Activated naive CD4-positive, alpha-beta T cell treated with anti-CD3 and anti-CD28 coated beads, Interleukin-2, amount 50 U/mL, for 72 hours (primary cell): ENCODE data around the gene CCNY. TPM values are rescaled to one million over a fixed set of nuclear protein-coding genes. Genes with fewer than 3 reads are reported as not detected.

Experiments
- ATAC-seq, 2 donors: fragments of 150-1000 bp; cut with Tn5 transposase; 2 replicates each; pipeline ENCODE4 v1.10.0; 2021; ENCODE audit warnings: mild to moderate bottlenecking in 2 of 2, moderate library complexity in 2 of 2
- DNase-seq, 2 donors: peaks; one replicate each; pipeline ENCODE4 v3.0.0; 2021 to 2022; ENCODE audit warnings: low spot score in 2 of 2
- H3K27ac Mint-ChIP-seq, 2 donors: one replicate each; pipeline ENCODE4 v1.8.0; 2022; ENCODE audit warnings: mild to moderate bottlenecking in 2 of 2, mixed read lengths in 2 of 2
- H3K36me3 Mint-ChIP-seq, 2 donors: one replicate each; pipeline ENCODE4 v1.8.0; 2022; ENCODE audit warnings: mixed read lengths in 2 of 2
- H3K9me3 Mint-ChIP-seq, 2 donors: one replicate each; pipeline ENCODE4 v1.8.0; 2022; ENCODE audit warnings: mixed read lengths in 2 of 2
- total RNA-seq, 2 donors: library from RNA; stranded (reverse); gene quantifications; one replicate each; pipeline ENCODE4 v1.2.3, GENCODE V29; 2022

The CCNY gene
- total RNA-seq, 2 donors from 2014 or later = 31.4 to 44.2 TPM

DNA sequence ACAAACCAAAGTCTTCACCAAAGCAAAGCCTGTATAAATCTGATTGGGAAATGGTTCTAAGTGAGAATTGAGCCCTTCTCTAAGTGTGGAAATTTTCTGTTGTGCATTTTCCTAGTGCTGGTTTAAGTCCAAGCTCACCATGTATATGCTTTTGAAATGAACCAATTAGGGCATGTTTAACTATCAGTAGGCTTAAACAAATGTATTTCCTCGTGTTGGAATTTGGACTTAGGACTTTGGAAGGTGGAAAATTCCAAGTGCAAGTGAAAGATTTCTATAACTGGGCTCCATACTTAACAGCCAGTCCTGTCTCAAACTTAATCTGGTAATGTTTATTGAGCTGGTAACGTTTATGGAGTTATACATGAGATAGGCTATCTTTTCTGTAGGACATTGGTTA is 28.5 kb downstream of the CCNY start:
- ATAC-seq (no peak), DNase-seq (no peak)
- peaks cover 0 to 1% of the 10 kb centered on the region in 2 donors for H3K36me3 Mint-ChIP-seq
- H3K27ac Mint-ChIP-seq = no peak overlapping the region
- H3K9me3 Mint-ChIP-seq = no peaks in the 10 kb centered on the region

- Mint-ChIP-seq H3K36me3 (no peaks in the 10 kb centered on the region), H3K27ac (no peak overlapping the region), H3K9me3 (no peaks in the 10 kb centered on the region)
- no peak for DNase-seq
- no peak for ATAC-seq
Measured at GRCh38 chr10:35365994-35366393, 29.7 kb downstream of the CCNY start.

DNA sequence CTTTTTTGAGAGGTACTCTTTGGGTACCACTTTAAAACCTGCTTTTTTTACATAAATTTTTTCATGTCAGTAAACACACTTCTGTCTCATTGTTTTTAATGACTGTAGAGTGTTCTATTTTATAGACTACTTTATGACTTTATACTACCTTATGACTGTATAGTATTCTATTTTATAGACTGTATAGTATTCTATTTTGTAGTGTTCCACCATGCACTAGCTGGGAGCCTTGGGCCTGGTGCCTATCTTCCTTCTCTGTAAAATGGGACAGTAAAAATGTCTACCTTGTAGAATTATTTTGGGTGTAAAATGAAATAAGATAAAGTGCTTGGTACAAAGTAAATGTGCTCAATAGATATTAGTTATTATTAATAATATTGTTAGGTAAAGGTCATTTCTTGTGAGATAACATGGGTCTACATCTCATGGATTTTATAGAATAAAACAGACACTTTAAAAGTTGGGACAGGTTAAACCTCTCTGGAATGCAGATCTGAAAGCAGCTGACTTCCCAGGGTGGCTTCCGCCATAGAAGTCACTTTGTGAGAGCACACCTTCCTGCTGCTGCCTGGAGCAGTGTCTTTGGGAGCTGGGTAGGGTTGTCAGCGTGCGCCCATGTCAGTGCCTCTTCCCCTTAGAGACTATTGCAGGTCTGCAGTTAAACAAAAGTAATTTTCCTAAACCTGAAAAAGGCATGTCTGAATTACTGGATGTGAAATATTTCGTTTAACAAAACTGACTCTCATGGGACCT is 31.0 kb downstream of the CCNY start:
- no peak for ATAC-seq
- Mint-ChIP-seq H3K36me3 (no peaks in the 10 kb centered on the region), H3K27ac (no peak overlapping the region), H3K9me3 (no peaks in the 10 kb centered on the region)
- no peak for DNase-seq

DNA sequence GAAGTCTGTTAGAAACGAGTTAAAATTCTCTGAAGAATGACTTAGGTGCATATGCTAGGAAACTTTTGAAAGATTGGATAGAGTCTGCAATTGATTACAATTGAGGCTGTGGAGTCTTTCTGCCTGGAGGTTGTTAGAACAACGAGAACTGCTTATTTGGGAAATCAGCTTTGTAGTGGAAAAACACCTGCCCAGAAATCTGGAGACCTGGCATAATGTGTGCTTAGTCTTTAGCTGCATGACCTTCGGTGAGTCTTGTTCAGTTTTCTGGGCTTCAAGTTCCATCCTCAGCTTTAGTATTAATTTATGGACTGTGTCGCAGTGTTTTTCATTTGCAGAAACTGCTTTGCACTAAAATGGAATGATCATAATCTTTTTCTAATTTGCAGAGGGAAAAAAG is 31.7 kb downstream of the CCNY start:
- DNase-seq = no peak
- H3K9me3 Mint-ChIP-seq = no peaks in the 10 kb centered on the region
- H3K36me3 Mint-ChIP-seq = no peaks in the 10 kb centered on the region
- H3K27ac Mint-ChIP-seq = no peak overlapping the region
- ATAC-seq = no peak

GRCh38 chr10:35368485-35369048 is 32.3 kb downstream of the CCNY start:
- ATAC-seq (no peak), DNase-seq (no peak)
- no peaks in the 10 kb centered on the region for H3K36me3 Mint-ChIP-seq
- peak overlapping the region in 1 of 2 donors; percentile 13 for H3K27ac Mint-ChIP-seq
- H3K9me3 Mint-ChIP-seq = no peaks in the 10 kb centered on the region

- DNase-seq (no peak), ATAC-seq (no peak)
- H3K27ac Mint-ChIP-seq = peak overlapping the region in 1 of 2 donors; percentile 13
- H3K36me3 Mint-ChIP-seq = no peaks in the 10 kb centered on the region
- H3K9me3 Mint-ChIP-seq = no peaks in the 10 kb centered on the region
Measured at GRCh38 chr10:35369049-35369611, 32.8 kb downstream of the CCNY start.

DNA sequence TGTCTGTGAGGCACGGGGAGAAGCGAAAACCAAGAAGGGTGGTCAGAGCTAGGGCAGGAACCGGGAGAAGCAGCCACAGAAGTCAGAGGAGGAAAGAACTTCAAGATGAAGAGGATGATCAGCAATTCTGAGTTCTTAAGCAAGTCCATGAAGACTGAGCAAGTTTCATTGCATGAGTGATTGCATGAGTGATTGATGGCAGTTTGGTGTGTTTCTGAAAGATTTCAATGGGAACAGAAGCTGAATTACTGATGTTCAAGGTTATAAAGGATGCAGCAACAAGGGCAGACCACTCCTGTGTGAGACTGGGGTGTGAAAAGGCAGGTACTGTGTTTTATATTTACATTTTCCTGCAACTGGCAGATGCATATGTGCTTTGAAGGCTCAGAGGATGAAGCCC is 35.4 kb downstream of the CCNY start:
- Mint-ChIP-seq H3K9me3 (no peaks in the 10 kb centered on the region), H3K36me3 (no peaks in the 10 kb centered on the region), H3K27ac (no peak overlapping the region)
- DNase-seq (no peak), ATAC-seq (no peak)

GRCh38 chr10:35372329-35372728 is 36.0 kb downstream of the CCNY start:
- Mint-ChIP-seq H3K9me3 (no peaks in the 10 kb centered on the region), H3K27ac (no peak overlapping the region), H3K36me3 (no peaks in the 10 kb centered on the region)
- no peak for DNase-seq
- ATAC-seq = no peak

- DNase-seq (no peak), ATAC-seq (no peak)
- no peaks in the 10 kb centered on the region for H3K36me3 Mint-ChIP-seq
- H3K9me3 Mint-ChIP-seq = no peaks in the 10 kb centered on the region
- no peak overlapping the region for H3K27ac Mint-ChIP-seq
Measured at GRCh38 chr10:35375091-35375765, 38.9 kb downstream of the CCNY start.

- DNase-seq (no peak), ATAC-seq (peak; percentile 31 to 73)
- H3K27ac Mint-ChIP-seq = no peak overlapping the region
- H3K36me3 Mint-ChIP-seq = no peaks in the 10 kb centered on the region
- H3K9me3 Mint-ChIP-seq = no peaks in the 10 kb centered on the region
Measured at GRCh38 chr10:35377050-35377728, 40.9 kb downstream of the CCNY start.

DNA sequence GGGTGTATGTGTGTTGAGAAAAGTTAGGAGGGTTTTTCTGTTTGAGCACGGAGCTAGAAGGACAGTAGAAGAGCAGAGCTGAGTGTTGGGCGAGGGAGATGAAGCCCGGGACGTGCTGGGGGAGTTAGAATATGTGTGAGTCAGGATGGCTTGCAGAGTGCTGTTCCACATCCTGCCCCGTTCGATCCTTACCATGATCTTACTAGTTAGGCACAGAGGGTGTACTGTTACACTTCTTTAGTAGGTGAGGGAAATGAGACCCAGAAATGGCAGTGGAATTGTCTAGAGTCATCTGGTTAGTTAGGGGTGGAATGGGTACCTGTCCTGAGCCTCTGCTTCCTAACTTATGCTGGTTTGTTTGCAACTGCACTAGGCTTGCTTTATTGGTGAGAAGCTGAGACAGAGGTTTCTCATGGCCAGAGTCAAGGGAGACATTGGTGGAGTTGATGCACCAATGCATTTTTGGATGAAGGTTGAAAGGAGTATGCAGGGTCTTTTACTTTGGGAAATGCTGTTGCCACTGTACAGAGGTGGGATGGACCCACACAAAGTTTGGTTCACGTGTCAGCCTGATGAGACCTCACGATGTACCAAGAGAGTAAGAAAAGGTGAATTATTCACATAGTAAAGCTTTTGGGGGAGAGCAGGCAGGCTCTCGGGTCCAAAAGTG is 42.4 kb downstream of the CCNY start:
- Mint-ChIP-seq H3K27ac (peak overlapping the region; percentile 63 to 79), H3K9me3 (no peaks in the 10 kb centered on the region), H3K36me3 (no peaks in the 10 kb centered on the region)
- DNase-seq = no peak
- peak; percentile 78 to 91 for ATAC-seq

DNA sequence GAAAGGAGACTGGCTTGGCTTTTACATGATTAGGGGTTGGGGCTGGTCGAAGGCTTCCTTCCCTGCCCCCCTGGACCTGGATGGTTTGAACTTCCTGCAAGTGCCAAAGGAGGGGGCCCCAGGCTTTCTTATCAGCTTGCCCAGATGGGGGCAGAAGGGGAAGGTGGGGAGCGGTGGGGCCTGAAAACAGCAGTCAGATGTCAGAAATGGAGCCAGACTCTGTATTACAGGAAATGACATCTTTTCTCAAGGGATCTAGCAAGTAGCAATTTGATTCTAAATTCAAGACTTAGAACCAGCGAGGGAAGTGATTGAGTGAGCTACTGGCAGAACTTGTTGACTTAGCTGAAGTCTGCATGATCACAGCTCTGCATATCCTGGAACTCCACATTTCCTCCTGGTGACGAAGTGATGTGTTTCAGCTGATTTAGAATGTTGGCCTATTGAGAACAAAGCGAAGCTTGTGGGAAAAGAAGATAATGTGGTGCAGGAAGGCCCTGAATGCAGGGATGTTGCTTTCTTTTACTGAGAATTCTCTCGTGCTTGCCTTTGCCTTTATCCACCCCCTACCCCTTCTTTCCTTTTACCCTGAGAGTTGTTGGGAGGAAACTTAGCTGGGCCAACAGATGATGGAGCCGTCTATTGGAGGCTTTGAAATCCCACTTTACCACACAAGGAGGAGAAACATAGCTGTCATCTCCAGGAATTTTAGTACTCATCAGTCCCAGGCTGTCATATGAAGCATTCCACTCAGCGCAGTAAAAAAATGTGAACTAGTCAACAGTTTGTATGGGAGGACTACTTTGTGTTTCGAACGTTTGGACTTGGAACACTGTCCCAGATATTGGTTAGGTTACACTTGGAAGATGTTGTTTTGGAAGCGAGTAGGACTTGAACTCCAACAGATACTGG is 43.2 kb downstream of the CCNY start:
- peak; percentile 15 to 43 for ATAC-seq
- no peak for DNase-seq
- H3K36me3 Mint-ChIP-seq = no peaks in the 10 kb centered on the region
- peak overlapping the region; percentile 63 to 79 for H3K27ac Mint-ChIP-seq
- no peaks in the 10 kb centered on the region for H3K9me3 Mint-ChIP-seq

DNA sequence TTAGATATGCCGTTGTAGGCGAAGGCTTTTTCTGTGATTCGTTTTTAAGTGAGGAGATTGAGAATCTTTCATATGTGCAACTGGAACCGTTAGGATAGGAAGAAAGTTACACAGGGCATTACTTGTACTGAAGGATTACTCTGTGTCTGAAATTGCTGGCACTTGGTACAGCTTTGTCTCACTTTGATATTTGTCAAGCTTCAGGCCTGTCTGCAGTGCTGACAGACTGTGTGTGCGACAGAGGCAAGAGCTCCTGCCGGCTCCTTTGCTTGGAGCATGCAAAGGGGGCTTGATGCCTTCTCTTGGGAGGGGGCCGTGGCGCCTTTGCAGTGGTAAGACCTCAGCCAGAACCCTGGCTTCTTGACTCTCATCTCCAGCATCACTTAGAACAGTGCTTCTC is 45.8 kb downstream of the CCNY start:
- Mint-ChIP-seq H3K9me3 (no peaks in the 10 kb centered on the region), H3K36me3 (peaks cover 0 to 8% of the 10 kb centered on the region in 2 donors), H3K27ac (peak overlapping the region in 1 of 2 donors; percentile 68)
- ATAC-seq = no peak
- no peak for DNase-seq

DNA sequence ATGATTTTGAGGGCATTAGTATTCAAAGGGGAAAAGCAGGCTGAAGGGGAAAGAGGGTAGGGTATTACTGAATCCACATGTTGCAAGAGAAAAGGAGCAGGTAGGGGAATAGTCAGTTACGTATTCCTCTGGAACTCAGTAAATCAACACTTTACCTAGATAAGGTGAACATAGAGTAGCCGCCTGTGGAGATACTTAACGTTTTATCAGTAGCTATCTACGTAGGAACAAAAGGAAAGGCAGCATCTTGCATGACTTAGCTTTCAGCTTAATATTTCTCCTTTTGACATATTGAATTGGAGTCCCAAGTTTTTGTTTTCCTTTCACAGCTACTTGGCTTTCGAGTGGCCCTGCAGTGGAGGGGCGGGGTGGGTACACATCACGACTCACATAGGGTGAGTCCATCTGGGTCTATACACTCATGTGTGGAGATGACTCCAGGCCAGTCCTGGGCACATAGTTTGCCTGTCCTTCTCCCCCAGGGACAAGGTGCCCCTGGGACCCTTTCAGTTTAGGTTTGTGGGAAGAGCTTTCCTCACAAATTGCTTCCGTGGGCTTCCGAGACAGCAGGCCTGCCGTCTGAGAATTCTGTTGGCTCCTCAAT is 48.1 kb downstream of the CCNY start:
- Mint-ChIP-seq H3K36me3 (peaks cover 0 to 8% of the 10 kb centered on the region in 2 donors), H3K9me3 (no peaks in the 10 kb centered on the region)
- ATAC-seq = no peak

GRCh38 chr10:35386594-35387174 is 50.4 kb downstream of the CCNY start:
- Mint-ChIP-seq H3K27ac (no peak overlapping the region), H3K9me3 (peaks cover 0 to 13% of the 10 kb centered on the region in 2 donors), H3K36me3 (peaks cover 6 to 30% of the 10 kb centered on the region in 2 donors)
- no peak for DNase-seq
- no peak for ATAC-seq

More for the DNA sequence above, 48.1 kb downstream of the CCNY start:
- H3K27ac Mint-ChIP-seq = no peak overlapping the region
- DNase-seq = no peak
